GM18909 (cell line): ENCODE measurements around the gene MSRB2.
A peak's percentile ranks its signal among the peaks of the same experiment; 100 is the strongest.
"Not testable (repeated sequence)": the region's sequence is repeated elsewhere in the genome, so short reads cannot be mapped to it uniquely, and the experiment has no call there.

Source experiments
- ATAC-seq: cut with Tn5 transposase; IDR thresholded peaks from one replicate; pipeline ENCODE4 v1.9.1; 2021; ENCODE audit warnings: mild to moderate bottlenecking; ENCODE audit not compliant: unreplicated experiment, poor library complexity

MSRB2 gene

GRCh38 chr10:23095404-23095965 is at the start of gene MSRB2:
TSS of gene MSRB2 (plus strand) at chr10:23095579. CDS start at chr10:23095609, 30 bp downstream.
- peak; percentile 80 for ATAC-seq

DNA sequence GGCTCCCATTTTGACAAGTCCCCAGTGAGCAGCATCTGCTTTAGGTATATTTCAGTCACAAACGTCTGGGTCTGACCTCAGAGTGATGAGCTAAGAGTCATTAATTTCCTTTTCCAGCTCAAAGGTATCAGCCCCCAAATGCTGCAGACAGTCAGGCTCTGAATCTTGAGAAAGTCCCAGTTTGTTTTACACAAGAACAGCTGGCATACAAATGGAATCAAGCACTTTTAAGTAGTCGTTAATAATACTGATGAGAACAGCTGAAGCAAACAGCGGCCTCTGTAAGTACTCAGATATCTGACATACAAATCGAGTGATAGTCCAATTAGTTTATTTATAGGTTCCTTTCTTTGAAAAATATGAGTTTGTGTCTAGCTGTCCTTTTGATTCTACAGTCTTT is 49.4 kb upstream of the MSRB2 start:
- ATAC-seq, result no peak

DNA sequence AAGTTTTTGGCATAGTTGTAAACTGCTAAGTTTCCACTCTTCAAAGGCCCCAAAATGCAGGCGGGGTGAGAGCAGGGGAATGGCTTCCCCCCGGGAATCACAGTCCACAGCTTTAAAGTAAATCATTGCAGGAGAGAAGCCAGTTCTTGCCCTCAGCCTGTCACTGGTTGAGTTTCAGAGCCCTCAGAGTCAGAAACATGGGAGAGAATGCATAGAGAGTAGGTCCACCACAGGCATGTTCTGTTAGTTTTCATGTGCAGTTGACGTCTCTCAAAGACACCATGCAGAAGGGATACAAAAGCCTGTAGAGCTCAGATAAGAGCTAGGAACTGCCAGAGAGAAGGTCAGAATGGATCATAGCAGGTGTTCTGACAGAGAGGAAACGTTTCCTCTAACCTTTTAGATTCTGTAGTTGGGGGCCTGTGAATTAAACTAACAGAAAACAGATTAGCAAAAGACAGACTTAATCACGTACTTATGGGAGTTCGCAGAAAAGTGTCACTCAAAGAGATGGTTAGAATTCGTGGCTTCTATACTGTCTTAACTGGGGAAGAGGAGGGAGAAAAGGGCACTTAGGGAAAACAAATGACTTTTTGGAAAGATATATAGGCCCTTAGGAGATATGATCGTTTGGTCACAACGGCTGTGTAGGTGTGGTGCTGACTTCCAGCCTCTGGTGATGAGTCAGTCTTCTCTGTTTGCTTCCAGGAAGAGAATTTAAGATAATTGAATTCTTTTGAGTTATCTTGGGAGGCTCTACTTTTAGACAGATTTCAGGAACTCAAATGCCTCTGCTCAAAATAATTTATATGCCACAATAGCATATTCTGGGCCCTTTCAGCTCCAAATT is 48.0 kb upstream of the MSRB2 start:
- ATAC-seq, result no peak

DNA sequence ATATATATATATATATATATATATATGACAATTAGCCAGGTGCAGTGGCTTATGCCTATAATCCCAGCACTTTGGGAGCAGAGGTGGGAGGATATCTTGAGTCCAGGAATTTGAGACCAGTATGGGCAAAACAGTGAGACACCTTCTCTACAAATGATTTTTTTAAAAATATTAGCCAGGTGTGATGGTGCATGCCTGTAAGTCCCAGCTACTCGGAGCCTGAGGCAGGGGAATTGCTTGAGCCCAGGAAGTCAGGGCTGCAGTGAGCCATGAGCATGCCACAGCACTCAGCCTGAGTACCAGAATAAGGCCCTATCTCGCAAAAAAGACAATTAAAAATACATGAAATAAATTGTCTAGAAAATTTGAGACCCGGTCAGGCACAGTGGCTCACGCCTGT is 47.2 kb upstream of the MSRB2 start:
- no peak for ATAC-seq

DNA sequence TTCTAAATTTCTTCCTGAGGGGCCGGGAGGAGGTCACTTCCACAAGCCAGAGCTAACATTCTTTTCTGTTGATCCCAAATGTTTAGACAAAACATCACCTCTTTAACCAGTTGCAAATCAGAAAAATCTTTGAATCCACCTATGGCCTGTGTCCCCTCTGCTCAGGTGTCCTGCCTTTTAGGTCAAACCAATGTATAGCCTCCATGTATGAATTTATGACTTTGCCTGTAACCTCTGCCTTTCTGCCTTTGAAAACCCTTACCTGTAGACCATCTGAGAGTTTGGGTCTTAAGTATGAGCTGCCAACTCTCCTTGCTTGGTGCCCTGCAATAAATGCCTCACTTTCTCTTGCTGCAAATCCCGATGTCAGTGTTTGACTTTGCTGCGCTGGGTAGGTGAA is 44.1 kb upstream of the MSRB2 start:
- no peak for ATAC-seq

- no peak for ATAC-seq
These were observed 43.5 kb upstream of the MSRB2 start for GRCh38 chr10:23051855-23052331.

- ATAC-seq, result no peak
These were observed 42.3 kb upstream of the MSRB2 start for GRCh38 chr10:23053036-23053435.

DNA sequence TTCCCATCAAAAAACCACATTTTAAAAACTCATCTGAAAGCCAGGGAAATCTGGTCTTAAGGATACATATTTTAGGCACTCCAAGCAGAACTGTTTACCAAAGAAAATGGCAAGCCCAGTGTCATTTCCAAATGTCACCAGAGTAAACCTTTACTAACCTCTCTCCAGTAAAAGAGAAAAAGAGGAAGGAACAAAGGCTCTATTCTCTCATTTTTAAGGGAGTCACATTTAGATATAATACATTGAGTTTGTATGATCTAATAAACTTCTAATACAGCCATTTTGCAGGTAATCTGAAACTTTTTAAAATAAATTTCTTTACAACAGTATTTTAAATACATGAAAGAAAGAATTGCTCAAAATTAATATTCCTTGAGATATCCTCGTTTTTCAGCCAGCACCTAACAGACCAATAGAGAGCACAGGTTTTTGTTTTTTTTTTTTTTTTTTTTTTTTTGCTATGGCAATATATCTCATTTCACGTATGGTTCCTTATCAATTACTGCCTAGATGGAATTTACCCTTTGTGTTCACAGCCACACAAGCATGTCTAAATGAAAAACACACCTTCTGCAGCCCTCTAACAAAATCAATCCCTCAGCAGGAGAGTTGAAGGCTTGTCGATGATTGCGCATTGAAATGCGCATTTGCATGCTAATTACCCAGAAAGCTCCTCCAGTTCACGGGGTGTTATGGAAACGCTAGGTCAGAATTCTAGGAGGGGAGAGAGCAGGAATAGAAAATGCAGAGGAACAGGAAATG is 39.8 kb upstream of the MSRB2 start:
- no peak for ATAC-seq

- no peak for ATAC-seq
These were observed 39.2 kb upstream of the MSRB2 start for GRCh38 chr10:23056186-23056579.

GRCh38 chr10:23058366-23058765 is 37.0 kb upstream of the MSRB2 start:
- no peak for ATAC-seq

GRCh38 chr10:23060918-23061317 is 34.5 kb upstream of the MSRB2 start:
- ATAC-seq, result no peak

- ATAC-seq, result no peak
These were observed 32.1 kb upstream of the MSRB2 start for GRCh38 chr10:23063045-23063972.

DNA sequence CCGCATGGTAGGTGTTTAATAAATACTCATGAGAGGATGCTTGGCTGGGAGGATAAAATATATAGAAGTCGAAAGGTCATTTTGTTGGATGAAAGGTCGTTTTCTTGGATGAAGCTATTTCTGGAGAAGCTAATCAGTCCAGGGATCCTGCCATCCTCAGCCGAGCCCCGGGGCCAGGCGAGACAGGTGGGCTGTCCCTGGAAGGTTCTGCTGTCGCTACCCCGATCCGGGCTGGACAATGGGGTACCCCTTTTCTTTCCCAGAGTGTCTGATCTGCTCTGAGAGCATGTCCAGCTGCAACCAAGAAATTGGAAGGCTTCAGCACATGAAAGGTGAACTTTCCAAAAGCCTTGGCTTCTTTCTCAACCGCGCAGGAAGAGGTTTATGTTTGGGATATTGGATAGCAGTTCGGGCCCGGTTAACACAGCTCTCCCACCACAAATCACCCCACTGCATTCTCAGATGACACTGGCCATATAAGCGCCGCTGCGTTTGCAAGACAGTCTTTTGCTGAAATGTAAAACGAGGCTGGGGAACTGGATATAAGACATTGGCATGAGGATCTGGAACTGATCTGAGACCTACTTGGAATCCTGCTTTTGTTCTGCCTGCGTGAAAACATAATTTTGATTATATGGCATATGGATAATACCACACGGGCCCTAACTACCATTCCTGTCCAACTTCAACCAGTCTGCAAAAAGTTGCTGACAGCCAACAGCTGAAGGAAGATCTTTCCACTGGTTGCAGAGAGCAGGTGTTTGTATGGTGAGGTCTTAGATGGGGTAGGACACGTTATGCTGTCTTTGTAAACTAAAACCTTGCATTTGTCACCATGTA is 31.2 kb upstream of the MSRB2 start:
- ATAC-seq, result no peak

DNA sequence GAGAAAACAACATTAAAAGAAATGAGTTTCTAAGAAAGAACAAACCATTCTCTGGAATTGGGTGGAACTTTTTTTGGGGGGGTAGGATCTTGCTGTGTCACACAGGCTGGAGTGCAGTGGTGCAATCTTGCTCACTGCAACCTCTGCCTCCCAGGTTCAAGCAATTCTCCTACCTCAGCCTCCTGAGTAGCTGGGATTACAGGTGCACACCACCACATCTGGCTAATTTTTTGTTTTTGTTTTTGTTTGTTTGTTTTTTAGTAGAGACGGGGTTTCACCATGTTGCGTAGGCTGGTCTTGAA is 30.6 kb upstream of the MSRB2 start:
- ATAC-seq, result not testable (repeated sequence)

DNA sequence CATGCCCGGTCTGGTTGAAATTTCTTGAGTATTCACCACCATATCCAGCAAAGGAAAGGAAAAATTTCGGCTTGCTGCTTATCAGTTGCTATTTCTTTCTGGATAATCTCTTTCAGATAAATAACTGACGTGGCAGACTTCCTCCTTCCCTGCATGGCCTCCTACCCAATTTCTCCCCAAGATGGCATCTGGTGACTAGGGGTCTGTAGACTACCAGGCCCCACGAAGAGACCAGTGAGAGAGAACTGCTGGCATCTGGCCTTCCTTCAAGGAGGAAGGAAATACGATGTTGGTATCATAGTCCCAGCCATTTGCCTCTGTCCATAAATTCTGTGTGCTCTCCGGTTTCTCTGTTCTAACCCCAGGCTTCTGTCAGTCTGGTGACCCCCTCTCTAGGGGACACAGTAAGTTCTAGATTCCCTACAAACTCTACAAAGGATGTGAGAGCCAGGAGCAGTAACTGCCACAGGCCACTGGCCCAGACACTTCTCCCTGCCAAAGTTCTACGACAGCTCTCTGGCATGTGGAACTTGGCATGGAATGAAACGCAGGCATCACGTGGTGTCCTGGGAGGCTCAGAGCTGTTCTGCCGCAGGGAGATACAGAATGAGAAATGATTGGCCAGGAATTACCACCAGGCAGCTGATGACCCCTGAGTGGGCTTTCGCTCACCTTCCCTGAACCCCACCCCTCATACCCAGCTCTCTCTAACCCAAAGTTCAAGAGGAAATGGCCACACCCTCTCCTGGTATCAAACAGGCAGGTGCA is 30.0 kb upstream of the MSRB2 start:
- no peak for ATAC-seq

- no peak for ATAC-seq
These were observed 28.0 kb upstream of the MSRB2 start for GRCh38 chr10:23067337-23067736.

- ATAC-seq, result peak; percentile 69
These were observed 27.2 kb upstream of the MSRB2 start for GRCh38 chr10:23067939-23068775.
